HG03025 (cell line): ENCODE measurements around the gene SGCA.

Experiments used
- ATAC-seq: cut with Tn5 transposase; IDR thresholded peaks from one replicate; pipeline ENCODE4 v1.9.1; 2021; ENCODE audit warnings: mild to moderate bottlenecking, moderate library complexity; ENCODE audit not compliant: unreplicated experiment, low FRiP score

Gene SGCA

GRCh38 chr17:50205963-50206505, 40.2 kb downstream of the SGCA start:
- ATAC-seq = no peak

- no peak for ATAC-seq
These were observed 40.9 kb downstream of the SGCA start for GRCh38 chr17:50206604-50207293.

- no peak for ATAC-seq
These were observed 41.5 kb downstream of the SGCA start for GRCh38 chr17:50207315-50207714.

GRCh38 chr17:50207792-50208567, 42.2 kb downstream of the SGCA start:
- no peak for ATAC-seq

GRCh38 chr17:50208611-50209061, 42.8 kb downstream of the SGCA start:
- ATAC-seq = no peak

- no peak for ATAC-seq
These were observed 43.3 kb downstream of the SGCA start for GRCh38 chr17:50209133-50209471.

GRCh38 chr17:50209472-50210239, 43.9 kb downstream of the SGCA start:
- no peak for ATAC-seq

- no peak for ATAC-seq
These were observed 44.7 kb downstream of the SGCA start for GRCh38 chr17:50210240-50211225.

- no peak for ATAC-seq
These were observed 45.7 kb downstream of the SGCA start for GRCh38 chr17:50211249-50212120.

- ATAC-seq = no peak
These were observed 46.5 kb downstream of the SGCA start for GRCh38 chr17:50212121-50212843.

GRCh38 chr17:50213026-50214022, 47.5 kb downstream of the SGCA start:
- peak; percentile 61 for ATAC-seq

- ATAC-seq = no peak
These were observed 49.4 kb downstream of the SGCA start for GRCh38 chr17:50214976-50215760.

- no peak for ATAC-seq
These were observed 51.8 kb downstream of the SGCA start for GRCh38 chr17:50217591-50217990.

GRCh38 chr17:50218071-50218759, 52.4 kb downstream of the SGCA start:
- no peak for ATAC-seq

GRCh38 chr17:50218771-50219315, 53.0 kb downstream of the SGCA start:
- ATAC-seq = no peak
